ENCODE measurements around the gene MDM4.
A peak's percentile ranks its signal among the peaks of the same experiment; 100 is the strongest.
"Not testable (repeated sequence)": the region's sequence is repeated elsewhere in the genome, so short reads cannot be mapped to it uniquely, and the experiment has no call there.

Gene MDM4

DNA sequence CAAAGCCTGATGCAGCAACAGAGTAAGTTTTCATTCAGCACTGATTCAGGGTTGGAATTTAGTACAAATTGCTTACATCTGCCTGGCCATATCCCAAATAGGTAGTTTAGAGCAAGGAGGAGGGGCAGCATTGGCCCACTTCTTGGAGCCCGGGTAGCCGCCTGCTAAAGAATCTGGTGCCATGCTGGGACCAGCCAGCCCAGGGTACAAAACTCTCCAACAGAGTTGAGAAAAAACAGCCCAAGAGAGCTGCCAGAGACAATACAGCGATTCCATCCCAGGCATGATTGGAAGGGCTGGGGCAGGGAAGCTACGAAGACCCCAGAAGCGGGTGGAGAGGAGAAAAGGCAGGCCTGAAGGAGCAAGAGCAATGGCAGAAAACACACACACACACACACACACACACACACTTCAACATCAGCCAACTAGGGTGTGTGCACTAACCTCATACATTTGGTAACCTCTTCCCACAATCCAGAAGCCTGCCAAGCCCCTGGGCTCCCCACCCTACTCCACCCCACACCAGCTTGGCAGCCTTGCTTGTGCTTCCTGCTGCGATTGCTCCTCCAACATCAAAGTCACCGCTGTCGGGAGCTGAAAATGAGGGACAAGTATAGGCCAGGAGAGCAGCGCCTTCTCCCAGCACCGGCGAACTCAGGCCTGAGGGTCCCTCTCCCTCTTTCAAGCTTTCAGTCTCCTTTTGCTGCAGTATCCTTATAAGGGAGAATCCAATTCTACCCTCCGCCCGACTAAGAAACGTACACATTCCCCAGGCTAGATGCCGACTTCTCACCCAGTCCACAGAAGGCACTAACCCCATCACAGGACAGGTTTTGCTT is 22.8 kb upstream of the MDM4 start:
- peak; percentile 71 for DNase-seq

DNA sequence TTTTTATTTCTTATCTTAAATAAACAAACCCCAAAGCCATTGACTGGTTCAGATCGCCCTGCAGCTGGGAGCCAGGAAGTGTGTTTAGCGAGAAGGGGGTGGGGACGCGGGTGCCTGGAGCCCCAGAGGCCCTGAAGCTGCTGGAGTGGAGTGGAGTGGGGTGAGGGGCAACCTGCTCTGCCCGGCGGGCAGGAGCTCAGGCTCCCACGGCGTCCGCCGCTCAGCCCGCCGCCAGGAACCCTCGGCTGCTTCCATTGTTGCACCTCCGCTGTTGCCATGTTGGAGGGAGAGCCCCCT is 22.3 kb upstream of the MDM4 start:
- peak; percentile 79 for DNase-seq

- peak; percentile 95 for DNase-seq
These were observed 21.7 kb upstream of the MDM4 start, which contains the start of gene PIK3C2B for GRCh38 chr1:204494281-204495077. TSS of gene PIK3C2B (minus strand) at chr1:204494805. CDS start at chr1:204469802, 25,003 bp downstream.

GRCh38 chr1:204495078-204495753 is 21.0 kb upstream of the MDM4 start:
- DNase-seq = no peak

GRCh38 chr1:204495777-204496176 is 20.4 kb upstream of the MDM4 start:
- DNase-seq = no peak

DNA sequence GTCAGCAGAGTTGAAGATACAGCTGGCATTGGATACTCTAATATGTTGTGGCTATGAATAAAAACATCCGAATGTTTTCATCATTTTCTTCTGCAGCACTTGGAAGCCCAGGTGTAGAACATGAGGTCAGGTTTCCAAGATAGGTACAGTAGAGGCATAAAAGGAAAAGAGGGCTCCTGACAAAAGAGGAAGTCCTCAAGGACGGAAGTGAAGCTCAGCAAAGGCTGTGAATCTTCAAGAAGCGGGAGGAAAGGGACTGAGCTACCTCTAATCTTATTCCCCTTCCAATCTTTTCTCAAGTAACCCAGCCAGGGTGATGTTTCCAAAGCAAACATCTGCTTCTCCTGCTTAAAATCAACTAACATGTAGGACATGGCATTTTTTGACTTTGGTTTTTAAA is 17.2 kb upstream of the MDM4 start:
- no peak for DNase-seq

GRCh38 chr1:204499511-204500468 is 16.4 kb upstream of the MDM4 start:
- DNase-seq = no peak

DNA sequence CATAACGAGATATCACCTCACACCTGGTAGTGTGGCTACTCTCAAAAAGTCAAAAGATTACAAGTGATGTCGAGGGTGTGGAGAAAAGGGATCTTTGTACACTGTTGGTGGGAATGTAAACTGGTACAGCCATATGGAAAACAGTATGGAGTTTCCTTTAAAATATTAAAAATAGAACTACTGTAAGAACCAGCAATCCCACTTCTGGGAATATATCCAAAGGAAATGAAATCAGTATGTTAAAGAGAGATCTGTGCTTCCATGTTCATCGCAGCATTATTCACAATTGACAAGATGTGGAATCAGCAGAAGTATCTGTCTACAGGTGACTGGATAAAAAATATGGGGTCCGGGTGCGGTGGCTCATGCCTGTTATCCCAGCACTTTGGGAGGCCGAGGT is 14.0 kb upstream of the MDM4 start:
- no peak for DNase-seq

DNA sequence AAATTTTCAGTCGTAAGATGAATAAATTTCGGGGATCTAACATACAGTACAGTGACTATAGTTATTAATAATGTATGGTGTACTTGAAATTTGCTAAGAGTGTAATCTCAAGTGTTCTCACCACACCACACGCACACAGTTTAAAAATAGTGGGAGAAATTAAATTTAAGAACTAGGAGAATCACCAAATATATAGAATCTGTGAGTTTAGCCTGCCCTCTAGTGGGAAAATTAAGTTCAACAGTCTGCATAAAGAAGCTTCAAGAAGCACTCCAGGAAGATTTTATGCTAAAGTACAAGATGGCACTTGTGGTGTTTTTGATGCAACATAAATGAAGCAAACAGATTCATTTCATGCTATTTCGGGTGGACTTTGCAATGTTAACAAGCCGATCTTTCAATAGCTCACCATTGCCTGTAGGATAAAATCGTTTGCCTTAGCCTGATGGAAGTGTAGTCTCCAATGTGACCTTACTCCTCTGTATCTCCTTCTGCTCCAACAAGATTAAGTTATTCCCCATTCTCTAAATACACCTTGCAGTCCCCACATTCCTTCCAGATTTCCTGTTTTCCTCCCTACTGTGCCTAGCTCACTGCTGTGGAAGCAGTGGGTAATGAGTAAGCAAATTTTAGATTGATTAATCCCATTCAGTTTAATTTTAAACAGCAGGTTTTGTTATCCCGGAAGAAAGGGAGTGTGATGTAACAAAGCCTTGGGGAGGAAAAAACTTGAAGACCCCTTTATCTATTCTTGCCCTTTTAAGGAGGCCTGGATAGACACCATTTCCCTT is 12.9 kb upstream of the MDM4 start:
- no peak for DNase-seq

DNA sequence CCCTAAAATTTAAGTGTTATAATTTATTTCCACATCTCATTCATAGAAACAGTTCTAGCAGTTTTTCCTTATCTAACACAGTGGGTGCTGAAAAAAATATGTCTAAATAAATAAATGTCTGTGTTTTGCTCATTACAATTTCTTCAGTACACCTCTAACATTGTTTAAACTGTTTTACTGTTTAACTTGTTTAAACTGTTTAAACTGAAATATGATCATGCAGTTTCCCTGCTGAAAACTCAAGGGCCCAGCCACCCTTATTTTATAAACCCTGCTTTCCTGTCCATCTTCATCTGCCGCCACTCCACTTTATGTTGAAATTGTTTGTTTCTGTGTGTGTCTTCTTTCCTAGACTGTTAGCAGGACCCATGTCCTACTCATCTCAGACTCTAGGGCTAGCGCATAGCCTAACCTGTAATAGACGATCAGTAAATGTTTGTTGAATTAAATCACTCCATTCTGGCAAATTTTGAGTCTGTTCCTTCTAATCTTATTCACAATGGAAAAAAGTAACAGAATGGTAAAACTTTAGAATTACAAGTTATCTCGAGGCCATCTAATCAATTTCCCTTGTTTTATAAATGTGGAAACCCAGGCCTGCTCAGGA is 12.2 kb upstream of the MDM4 start:
- no peak for DNase-seq

DNA sequence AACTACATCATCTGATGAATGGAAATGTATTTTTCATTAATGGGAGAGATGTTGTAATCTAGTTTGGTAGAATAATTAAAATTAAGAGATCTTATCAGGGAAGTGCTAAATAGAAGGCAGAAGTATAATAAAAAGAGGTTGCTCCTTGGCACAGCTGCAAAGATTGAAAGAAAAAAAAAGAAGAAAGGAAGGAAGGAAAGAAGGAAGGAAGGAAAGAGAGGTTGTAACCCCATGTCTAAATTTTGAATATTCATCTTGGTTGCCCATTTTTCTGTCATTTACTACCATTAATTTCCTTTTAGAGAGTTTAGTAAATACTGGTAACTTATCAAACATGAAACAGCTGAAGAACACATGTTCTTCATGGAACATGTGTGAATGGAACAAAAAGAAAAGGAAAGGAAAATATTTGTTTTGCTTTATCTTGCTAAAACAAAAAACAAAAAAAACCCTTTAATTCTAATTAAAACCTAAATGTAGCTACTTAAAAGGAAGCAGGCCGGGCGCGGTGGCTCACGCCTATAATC is 10.5 kb upstream of the MDM4 start:
- no peak for DNase-seq

- peak; percentile 85 for DNase-seq
These were observed 9.8 kb upstream of the MDM4 start for GRCh38 chr1:204506201-204506968.

- DNase-seq = peak; percentile 92
These were observed 9.3 kb upstream of the MDM4 start for GRCh38 chr1:204506969-204507316.

GRCh38 chr1:204507317-204508105 is 8.7 kb upstream of the MDM4 start:
- DNase-seq = peak; percentile 81

GRCh38 chr1:204509186-204509635 is 7.0 kb upstream of the MDM4 start:
- DNase-seq = no peak

DNA sequence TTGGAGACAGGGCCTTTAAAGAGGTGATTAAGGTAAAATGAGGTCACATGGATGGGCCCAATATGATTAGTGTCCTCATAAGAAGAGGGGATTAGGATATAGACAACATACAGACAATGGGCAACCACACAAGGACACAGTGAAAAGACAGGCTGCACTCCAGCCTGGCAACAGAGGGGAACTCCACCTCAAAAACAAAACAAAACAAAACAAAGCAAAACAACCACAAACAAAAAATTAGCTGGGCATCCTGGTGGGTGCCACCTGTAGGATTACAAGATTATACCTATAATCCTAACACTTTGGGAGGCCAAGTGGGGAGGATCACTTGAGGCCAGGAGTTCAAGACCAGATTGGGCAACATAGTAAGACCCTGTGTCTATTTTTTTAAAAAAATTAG is 4.8 kb upstream of the MDM4 start:
- DNase-seq = no peak

DNA sequence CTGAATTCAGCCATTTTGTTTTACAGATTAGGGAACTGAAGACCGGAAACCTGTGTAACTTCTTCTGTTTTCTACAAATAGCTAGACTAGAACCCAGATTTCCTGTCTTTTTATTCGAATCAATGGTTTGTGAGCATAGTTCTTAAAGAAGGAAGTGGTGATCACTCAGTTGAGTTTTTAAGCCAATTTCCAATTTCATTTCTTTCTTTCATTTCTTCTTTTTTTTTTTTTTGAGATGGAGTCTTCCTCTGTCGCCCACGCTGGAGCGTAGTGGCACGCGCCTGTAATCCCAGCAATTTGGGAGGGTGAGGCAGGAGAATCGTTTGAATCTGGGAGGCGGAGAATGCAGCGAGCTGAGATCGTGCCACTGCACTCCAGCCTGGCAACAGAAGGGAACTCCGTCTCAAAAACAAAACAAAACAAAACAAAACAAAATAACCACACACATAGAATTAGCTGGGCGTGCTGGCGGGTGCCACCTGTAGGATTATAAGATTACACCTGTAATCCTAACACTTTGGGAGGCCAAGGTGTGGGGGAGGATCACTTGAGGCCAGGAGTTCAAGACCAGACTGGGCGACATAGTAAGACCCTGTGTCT is 3.0 kb upstream of the MDM4 start:
- DNase-seq = no peak

DNA sequence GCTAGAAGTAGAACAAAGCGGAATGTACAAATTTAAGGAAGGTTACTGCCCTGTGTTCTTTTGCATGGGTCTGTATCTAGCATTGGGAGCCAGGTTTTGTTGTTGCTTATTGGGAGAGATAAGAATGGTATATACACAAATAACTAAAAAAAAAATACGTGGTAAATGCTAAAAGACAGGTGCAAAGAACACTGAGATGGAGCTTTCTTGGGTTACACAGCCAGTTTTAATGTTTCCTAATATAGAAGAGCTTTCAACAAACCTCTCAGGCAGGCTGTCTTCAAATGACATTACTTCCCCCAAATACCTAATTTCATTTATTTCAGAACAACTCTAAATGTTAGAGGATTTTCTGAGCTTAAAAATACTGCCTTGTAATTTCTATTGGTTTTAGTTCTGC is 1.4 kb upstream of the MDM4 start:
- no peak for DNase-seq

DNA sequence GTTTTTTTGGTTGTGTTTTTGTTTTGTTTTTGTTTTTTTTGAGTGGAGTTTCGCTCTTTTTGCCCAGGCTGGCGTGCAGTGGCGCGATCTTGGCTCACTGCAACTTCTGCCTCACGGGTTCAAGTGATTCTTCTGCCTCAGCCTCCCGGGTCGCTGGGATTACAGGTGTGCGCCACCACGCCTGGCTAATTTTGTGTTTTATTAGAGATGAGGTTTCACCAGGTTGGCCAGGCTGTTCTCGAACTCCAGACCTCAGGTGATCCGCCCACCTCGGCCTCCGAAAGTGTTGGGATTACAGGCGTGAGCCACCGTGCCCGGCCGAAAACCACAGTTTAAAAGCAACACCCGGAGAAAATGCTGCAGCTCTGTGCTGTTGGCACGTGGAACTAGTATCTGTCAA is 1.2 kb downstream of the MDM4 start:
- not testable (repeated sequence) for DNase-seq
